Measurements from ENCODE around the gene GHRL. TPM values are rescaled to one million over a fixed set of nuclear protein-coding genes. Genes with fewer than 3 reads are reported as not detected.

The GHRL gene
- total and polyA plus RNA-seq, 2 of the 4 experiments (the other 2 are of a cell fraction), result 0.27 TPM; not detected in 1

GRCh38 chr3:10289077-10289476, 3.7 kb downstream of the GHRL start:
- Histone ChIP-seq H3K27me3 (ENCODE audit: control insufficient read depth, insufficient read depth, low read length) (no peaks in the 10 kb centered on the region), H3K9me1 (ENCODE audit: insufficient read depth, low read length) (peaks cover 3% of the 10 kb centered on the region; the same call in 1 of the 2 replicates), H4K91ac (ENCODE audit: insufficient read depth, low read depth, low read length) (no peak overlapping the region), H4K8ac (ENCODE audit: low read depth in 2 of 2, low read length in 2 of 2) (no peak overlapping the region), H3K9me3 (ENCODE audit: control insufficient read depth, insufficient read depth, low read length) (no peaks in the 10 kb centered on the region), H3K14ac (replicated peaks; ENCODE audit: low read depth, low read length) (no peak overlapping the region), H2BK5ac (ENCODE audit: low read depth, low read length, poor library complexity, severe bottlenecking) (no peak overlapping the region), H2AK5ac (ENCODE audit: low read depth, low read length) (no peak overlapping the region), H3K23ac (ENCODE audit: low read depth, low read length) (no peak overlapping the region), H3K27ac (ENCODE audit: insufficient read depth, low read length) (no peak overlapping the region), H2BK20ac (ENCODE audit: low read depth, low read length) (no peak overlapping the region), H2BK120ac (ENCODE audit: low read depth, low read length) (no peak overlapping the region), H4K20me1 (ENCODE audit: insufficient read depth, low read length) (no peaks in the 10 kb centered on the region), H3K4me1 (ENCODE audit: control insufficient read depth, insufficient read depth, low read length) (no peaks in the 10 kb centered on the region), H2BK15ac (ENCODE audit: low read depth, low read length) (no peak overlapping the region), H3K79me1 (ENCODE audit: low read depth in 1 of 2, low read length in 2 of 2) (no peaks in the 10 kb centered on the region; a peak in 1 of 4 replicates), H3K9ac (ENCODE audit: low read depth, low read length) (no peak overlapping the region), H3K4ac (ENCODE audit: low read depth, low read length) (no peak overlapping the region), H3K18ac (ENCODE audit: low read depth, low read length) (no peak overlapping the region), H3K4me3 (ENCODE audit: insufficient read depth, low read depth, low read length) (no peak overlapping the region), H4K5ac (ENCODE audit: low read depth, low read length) (no peak overlapping the region), H2AK9ac (replicated peaks; ENCODE audit: low read depth, low read length, poor library complexity) (peak overlapping the region; percentile 9), H3K4me2 (ENCODE audit: low read depth, low read length) (no peak overlapping the region), H2AFZ (replicated peaks; ENCODE audit: low read length, poor library complexity) (no peak overlapping the region), H3K36me3 (ENCODE audit: control insufficient read depth, insufficient read depth, low read length) (peaks cover 24% of the 10 kb centered on the region), H3K56ac (ENCODE audit: extremely low read depth, insufficient read depth, low read length) (no peak overlapping the region)
- WGBS, 2 experiments (ENCODE audit: extremely low coverage in 2 of 2, insufficient read length in 1 of 2), result 81% methylated on average over 6 of the region's 9 CpGs; no CpG with 5 or more reads in 1 of the 2 experiments
- no TSS peak for BruUV-seq (replicated peaks)
- TF ChIP-seq MAFK (IDR thresholded peaks at IDR 0.05; ENCODE audit: low read depth, low read length) (no peak), MAZ (IDR thresholded peaks at IDR 0.05; ENCODE audit: borderline replicate concordance, low read depth, low read length) (no peak), POLR2A (IDR thresholded peaks at IDR 0.05; ENCODE audit: low read depth, low read length) (no peak), RFX5 (IDR thresholded peaks at IDR 0.05; ENCODE audit: low read depth, low read length) (no peak), RAD21 (IDR thresholded peaks at IDR 0.05; ENCODE audit: low read length) (no peak), BHLHE40 (IDR thresholded peaks at IDR 0.05; ENCODE audit: low read depth, low read length) (no peak), CEBPB (IDR thresholded peaks at IDR 0.05; ENCODE audit: low read depth, low read length) (no peak), SMC3 (IDR thresholded peaks at IDR 0.05; ENCODE audit: low read depth, low read length) (no peak), RCOR1 (IDR thresholded peaks at IDR 0.05; ENCODE audit: insufficient replicate concordance, low read length) (no peak), CHD1 (IDR thresholded peaks at IDR 0.05; ENCODE audit: low read depth, low read length) (no peak), USF2 (IDR thresholded peaks at IDR 0.05; ENCODE audit: low read depth, low read length) (no peak), MXI1 (IDR thresholded peaks at IDR 0.05; ENCODE audit: borderline replicate concordance, low read depth, low read length) (no peak), ELK1 (IDR thresholded peaks at IDR 0.05; ENCODE audit: borderline replicate concordance, low read depth, low read length) (no peak), CTCF (conservative IDR thresholded peaks at IDR 0.05; ENCODE audit: low read depth, low read length) (no peak), NFE2L2 (IDR thresholded peaks at IDR 0.05; ENCODE audit: low read depth, low read length) (no peak), FOS (IDR thresholded peaks at IDR 0.05; ENCODE audit: low read depth, low read length) (no peak)
- DNase-seq, result no peak
- no peak for ATAC-seq (ENCODE audit: low read depth)
- CTCF ChIA-PET, result no interaction called here
- dilution Hi-C loops (cut with HindIII; ENCODE audit: low sequenced_read_pairs, unreplicated experiment) (no loop called here), in situ Hi-C loops (cut with MboI; ENCODE audit: low sequenced_read_pairs) (no loop called here), intact Hi-C loops (cut with micrococcal nuclease) (loop anchor here (10.0 kb wide), 1 partner anchor 444 kb away; the partner anchor contains the start of gene RPUSD3)
- POLR2A ChIA-PET (ENCODE audit: unreplicated experiment), result no interaction called here

All from IMR-90 (cell line).